Right atrium auricular region (tissue), 2 donors: ENCODE results near the gene NME7. TPM values are rescaled to one million over a fixed set of nuclear protein-coding genes. Genes with fewer than 3 reads are reported as not detected.

Experiments used
- DNase-seq: peaks from one replicate; pipeline ENCODE4 v3.0.0-alpha.2; 2019; ENCODE audit warnings: low spot score
- H3K27ac ChIP-seq, 2 donors: fragments of 200-600 bp; sonication (generic); 1 replicate in 1 of 2; 2 replicates in 1 of 2; pipeline ENCODE4 v1.5.1; 2016 to 2019
- H3K27me3 ChIP-seq, 2 donors: fragments of 200-600 bp; sonication (generic); one replicate each; pipeline versions ENCODE4 v1.5.1 to v1.6.0; 2017 to 2019
- H3K36me3 ChIP-seq: fragments of 200-600 bp; sonication (generic); one replicate; pipeline ENCODE4 v1.5.1; 2016
- H3K4me1 ChIP-seq, 2 donors: fragments of 200-600 bp; sonication (generic); one replicate each; pipeline versions ENCODE4 v1.5.1 to v1.6.0; 2017 to 2019
- H3K4me3 ChIP-seq, 2 donors: fragments of 200-600 bp; sonication (generic); 1 replicate in 1 of 2; 2 replicates in 1 of 2; pipeline ENCODE4 v1.5.1; 2017 to 2019; ENCODE audit warnings: mild to moderate bottlenecking in 1 of 2, moderate library complexity in 1 of 2
- H3K9me3 ChIP-seq, 2 donors: fragments of 200-600 bp; sonication (generic); one replicate each; pipeline ENCODE4 v1.5.1; 2019
- total RNA-seq, 2 donors: library from RNA; depleted of rRNA; stranded (reverse); fragments of >200 nt; gene quantifications; one replicate each; pipeline ENCODE4 v1.1.0, GENCODE V29; 2016
- TF ChIP-seq, protein P1 (sequence below), 2 donors: fragments of 200-600 bp; sonication (generic); IDR thresholded peaks; one replicate each; pipeline ENCODE4 v1.5.1; 2019; ENCODE audit warnings: antibody characterized with exemption in 2 of 2

The NME7 gene
- total RNA-seq, 2 donors from 2014 or later, result 9.1 to 10.4 TPM

DNA sequence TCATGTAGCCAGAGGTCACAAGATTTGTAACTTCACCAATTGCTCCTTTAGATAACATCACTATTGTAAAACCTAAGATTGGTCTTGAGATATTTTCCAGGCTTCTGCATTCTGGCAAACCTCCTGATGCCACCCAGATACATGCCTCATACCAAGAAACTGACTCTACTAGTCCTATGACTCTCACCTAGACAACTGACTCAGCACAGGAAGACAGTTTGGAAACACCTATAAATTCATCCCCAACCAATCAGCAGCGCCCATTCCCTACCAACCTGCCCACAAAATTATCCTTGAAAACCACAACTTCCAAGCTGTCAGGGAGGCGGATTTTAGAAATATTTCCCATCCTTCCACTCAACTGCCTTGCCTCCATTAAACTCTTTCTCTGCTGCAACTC, 2.6 kb downstream of the NME7 start:
- H3K27ac ChIP-seq, result no peak overlapping the region
- H3K9me3 ChIP-seq, result no peaks in the 10 kb centered on the region
- peaks cover 2% of the 10 kb centered on the region for H3K36me3 ChIP-seq
- TF ChIP-seq, protein P1, sequence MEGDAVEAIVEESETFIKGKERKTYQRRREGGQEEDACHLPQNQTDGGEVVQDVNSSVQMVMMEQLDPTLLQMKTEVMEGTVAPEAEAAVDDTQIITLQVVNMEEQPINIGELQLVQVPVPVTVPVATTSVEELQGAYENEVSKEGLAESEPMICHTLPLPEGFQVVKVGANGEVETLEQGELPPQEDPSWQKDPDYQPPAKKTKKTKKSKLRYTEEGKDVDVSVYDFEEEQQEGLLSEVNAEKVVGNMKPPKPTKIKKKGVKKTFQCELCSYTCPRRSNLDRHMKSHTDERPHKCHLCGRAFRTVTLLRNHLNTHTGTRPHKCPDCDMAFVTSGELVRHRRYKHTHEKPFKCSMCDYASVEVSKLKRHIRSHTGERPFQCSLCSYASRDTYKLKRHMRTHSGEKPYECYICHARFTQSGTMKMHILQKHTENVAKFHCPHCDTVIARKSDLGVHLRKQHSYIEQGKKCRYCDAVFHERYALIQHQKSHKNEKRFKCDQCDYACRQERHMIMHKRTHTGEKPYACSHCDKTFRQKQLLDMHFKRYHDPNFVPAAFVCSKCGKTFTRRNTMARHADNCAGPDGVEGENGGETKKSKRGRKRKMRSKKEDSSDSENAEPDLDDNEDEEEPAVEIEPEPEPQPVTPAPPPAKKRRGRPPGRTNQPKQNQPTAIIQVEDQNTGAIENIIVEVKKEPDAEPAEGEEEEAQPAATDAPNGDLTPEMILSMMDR (IDR thresholded peaks at IDR 0.05), result no peak
- no peak overlapping the region for H3K4me3 ChIP-seq
- peaks cover 0 to 13% of the 10 kb centered on the region in 2 donors for H3K4me1 ChIP-seq
- no peak for DNase-seq
- no peaks in the 10 kb centered on the region for H3K27me3 ChIP-seq

DNA sequence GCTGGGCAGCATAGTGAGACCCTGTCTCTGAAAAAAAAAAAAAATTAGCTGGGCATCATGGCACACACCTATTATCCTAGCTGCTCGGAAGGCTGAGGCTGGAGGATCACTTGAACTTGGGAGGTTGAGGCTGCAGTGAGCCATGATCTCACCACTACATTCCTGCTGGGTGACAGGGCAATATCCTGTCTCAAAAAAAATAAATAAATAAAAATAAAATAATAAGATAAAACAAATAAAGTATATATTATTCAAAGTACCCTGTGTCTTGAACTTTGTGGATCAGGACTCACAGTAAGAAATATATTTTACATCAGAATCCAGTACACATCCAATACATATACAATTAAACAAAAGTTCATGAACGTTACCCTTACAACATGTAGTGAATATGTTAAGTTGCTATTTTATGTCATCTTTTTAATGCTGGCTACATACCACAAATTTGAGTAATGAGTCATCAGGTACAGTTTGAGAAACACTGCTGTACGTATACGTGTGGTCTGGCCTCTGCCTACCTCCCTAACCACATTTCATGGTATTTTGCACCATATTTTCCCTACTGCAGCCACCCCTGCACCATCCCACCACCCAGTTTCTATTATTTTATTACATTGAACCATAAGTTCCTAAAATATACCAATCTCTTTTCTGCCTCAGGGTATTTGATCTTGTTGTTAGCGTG, 4.4 kb downstream of the NME7 start:
- no peaks in the 10 kb centered on the region for H3K9me3 ChIP-seq
- no peaks in the 10 kb centered on the region for H3K27me3 ChIP-seq
- no peak for DNase-seq
- no peaks in the 10 kb centered on the region for H3K36me3 ChIP-seq
- no peaks in the 10 kb centered on the region for H3K4me1 ChIP-seq
- no peak overlapping the region for H3K4me3 ChIP-seq
- no peak overlapping the region for H3K27ac ChIP-seq
- TF ChIP-seq, protein P1 (IDR thresholded peaks at IDR 0.05), result no peak

DNA sequence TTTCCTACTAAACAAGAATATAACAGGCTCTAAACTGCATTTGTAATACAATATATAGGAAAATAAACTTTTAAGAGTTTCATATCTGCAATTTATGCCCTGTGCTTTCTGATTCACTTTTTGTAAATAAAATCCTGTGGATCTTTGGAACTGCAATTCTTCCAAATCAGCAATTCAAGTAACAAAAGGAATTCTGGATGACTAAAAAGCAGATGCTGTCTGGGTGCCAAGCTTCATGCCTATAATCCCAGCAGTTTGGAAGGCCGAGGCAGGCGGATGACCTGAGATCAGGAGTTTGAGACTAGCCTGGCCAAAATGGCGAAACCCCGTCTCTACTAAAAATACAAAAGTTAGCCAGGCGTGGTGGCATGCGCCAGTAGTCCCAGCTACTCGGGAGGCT, 6.3 kb downstream of the NME7 start:
- no peak for DNase-seq
- no peaks in the 10 kb centered on the region for H3K36me3 ChIP-seq

DNA sequence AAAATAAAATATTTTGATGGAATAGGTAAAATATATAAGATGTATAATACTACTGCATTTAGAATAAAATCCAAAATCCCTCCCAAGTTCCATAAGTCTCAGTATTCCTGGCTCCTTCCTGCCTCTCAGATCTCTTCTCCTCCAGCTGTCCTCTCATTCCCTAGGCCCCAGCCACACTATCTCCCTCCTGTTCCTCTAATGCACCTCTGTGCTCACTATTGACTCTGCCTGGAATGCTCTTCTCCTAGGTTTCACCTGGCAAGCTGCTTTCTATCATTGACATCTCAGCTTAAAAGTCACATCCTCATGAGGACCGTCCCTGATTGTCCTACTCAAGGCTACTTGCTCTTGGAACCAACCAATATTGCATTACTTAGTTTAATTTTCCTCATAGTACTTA, 7.2 kb downstream of the NME7 start:
- Histone ChIP-seq H3K9me3 (no peaks in the 10 kb centered on the region), H3K4me3 (no peak overlapping the region), H3K27me3 (no peaks in the 10 kb centered on the region), H3K27ac (no peak overlapping the region), H3K4me1 (no peaks in the 10 kb centered on the region), H3K36me3 (no peaks in the 10 kb centered on the region)
- DNase-seq, result no peak
- TF ChIP-seq, protein P1 (IDR thresholded peaks at IDR 0.05), result no peak

More for the DNA sequence above, 6.3 kb downstream of the NME7 start:
- Histone ChIP-seq H3K27me3 (no peaks in the 10 kb centered on the region), H3K4me1 (no peaks in the 10 kb centered on the region), H3K27ac (no peak overlapping the region), H3K4me3 (no peak overlapping the region), H3K9me3 (no peaks in the 10 kb centered on the region)
- TF ChIP-seq, protein P1 (IDR thresholded peaks at IDR 0.05), result no peak

DNA sequence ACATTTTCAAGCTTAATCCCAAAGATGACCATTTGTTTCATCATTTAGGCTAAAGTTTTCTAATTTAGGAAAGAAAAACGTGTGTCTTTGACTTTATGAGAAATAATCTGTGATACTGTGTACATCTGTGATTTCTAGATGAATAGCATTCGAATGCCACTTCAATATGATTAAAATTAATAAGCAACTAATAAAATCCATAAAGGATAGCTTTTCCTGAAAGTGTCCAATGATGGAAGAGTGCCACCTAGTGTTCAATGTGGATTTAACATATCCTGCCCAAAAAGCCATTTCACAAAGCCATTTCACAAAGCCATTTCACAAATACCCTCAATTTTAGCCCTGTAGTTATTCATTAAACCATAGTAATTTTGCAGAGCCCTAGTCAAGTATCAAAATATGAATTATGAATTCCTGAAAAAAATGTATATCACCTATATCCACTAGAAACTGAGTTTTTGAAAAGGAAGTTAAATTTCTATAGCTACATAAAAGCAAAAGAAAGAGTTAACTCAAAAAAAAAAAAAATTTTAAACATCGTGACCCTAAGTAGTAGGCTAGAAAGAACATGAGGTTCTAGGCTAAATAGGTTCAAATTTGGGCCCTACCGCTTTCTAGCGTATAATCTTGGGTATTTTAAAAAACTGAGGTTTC, 19.1 kb downstream of the NME7 start:
- DNase-seq, result no peak
- Histone ChIP-seq H3K27ac (no peak overlapping the region), H3K36me3 (no peaks in the 10 kb centered on the region), H3K4me3 (no peak overlapping the region), H3K9me3 (peaks cover 0 to 8% of the 10 kb centered on the region in 2 donors), H3K4me1 (no peaks in the 10 kb centered on the region), H3K27me3 (no peaks in the 10 kb centered on the region)
- TF ChIP-seq, protein P1 (IDR thresholded peaks at IDR 0.05), result peak; percentile 55 to 83
